DMS53 (cell line): Measurements from ENCODE around the gene GPR107.
"Not testable (repeated sequence)": the region's sequence is repeated elsewhere in the genome, so short reads cannot be mapped to it uniquely, and the experiment has no call there.

Experiments used
- DNase-seq: peaks from one replicate; lab custom pipeline; 2025; lab: John Stamatoyannopoulos, UW

The GPR107 gene

DNA sequence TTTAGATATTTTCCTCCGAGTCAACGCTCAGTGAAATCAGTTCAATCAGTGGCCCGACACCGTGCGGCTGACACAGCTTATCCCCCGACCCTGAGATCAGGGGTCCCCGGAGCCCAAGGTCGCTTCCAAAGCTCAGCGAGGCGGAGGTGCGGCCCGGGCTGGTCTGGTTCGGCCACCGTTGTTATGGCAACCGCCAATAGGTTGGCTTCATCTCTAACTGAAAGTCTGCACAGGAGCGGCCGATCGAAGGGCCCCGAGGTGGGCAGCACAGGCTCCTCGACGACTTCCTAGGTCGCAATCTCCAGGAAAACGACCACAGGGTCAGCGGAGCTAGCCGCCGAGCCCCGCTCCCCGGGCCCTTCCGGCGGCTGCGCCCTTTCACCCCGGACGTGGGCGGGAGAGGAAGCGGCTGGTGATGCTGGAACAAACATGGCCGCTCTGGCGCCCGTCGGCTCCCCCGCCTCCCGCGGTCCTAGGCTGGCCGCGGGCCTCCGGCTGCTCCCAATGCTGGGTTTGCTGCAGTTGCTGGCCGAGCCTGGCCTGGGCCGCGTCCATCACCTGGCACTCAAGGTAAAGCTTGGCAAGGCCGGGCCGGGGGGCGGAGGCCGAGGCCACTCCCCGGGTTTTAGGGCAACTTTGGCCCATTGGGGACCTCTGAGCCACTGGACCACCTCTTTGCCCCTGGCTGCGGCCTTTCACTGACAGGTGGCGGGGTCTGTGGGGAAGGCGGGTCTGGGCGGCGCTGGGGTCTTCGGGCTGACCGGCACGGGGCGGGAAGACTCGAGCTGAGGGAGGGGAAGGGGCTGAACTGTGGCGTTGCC lies at the start of gene GPR107:
TSS of gene GPR107 (plus strand) at position 403 of the 821 bp plus-strand sequence. CDS start at position 430, 27 bp downstream.
- peak; percentile 86 for DNase-seq

DNA sequence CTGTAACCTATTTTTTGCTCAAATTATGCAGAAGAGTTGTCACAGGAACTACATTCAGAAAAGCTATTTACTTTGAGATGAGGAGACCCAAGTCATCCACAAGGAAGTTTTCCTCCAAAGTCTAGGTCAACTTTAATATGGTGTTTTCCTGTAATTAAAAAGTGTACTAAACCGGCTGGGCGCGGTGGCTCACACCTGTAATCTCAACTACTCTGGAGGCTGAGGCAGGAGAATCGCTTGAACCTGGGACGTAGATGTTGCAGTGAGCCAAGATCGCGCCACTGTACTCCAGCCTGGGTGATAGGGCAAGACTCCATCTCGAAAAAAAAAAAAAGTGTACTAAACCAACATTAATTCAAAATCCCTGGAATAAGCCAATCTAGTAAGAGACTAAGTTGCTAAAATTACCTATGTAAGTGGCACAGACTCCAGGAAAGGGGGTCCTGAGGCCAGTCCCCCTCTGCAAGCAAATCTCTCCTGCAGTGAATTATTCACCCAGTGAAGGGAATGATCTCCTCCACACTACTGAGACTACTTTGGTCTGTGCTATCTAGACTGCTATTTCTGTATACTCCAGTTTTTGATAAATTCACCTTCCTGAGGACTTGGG lies 49.7 kb upstream of the GPR107 start:
- DNase-seq, result no peak

DNA sequence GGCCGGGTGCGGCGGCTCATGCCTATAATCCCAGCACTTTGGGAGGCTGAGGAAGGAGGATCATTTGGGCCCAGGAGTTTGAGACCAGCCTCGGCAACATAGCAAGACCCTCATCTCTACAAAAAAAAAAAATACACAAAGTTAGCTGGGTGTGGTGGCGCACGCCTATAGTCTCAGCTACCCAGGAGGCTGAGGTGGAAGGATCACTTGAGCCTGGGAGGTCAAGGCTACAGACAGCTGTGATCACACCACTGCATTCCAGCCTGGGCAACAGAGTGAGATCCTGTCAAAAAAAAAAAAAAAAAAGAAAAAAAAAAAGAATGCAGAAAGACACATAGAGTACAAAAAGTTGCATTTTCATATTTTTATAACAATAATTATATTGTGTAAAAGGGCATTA lies 46.8 kb upstream of the GPR107 start:
- DNase-seq, result not testable (repeated sequence)

DNA sequence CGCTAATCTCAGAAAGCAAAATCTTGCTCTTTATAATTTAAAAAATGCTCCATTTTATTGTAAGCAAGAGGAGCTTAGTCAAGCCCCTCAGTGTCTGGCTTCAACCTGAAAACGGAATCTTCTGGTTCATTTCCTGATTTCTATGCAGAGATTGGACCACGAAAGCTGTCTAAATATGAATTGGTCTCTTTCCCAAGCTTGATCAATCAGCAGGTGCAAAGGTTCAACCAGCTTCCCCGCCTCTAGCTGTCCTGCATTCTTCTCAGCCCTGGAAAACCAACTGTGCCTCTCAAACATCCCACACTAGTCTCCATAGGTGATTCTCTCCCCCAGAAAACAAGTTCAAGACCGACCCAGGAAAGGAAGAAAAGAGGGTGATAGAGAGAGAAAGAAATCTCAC lies 45.2 kb upstream of the GPR107 start:
- DNase-seq, result no peak

DNA sequence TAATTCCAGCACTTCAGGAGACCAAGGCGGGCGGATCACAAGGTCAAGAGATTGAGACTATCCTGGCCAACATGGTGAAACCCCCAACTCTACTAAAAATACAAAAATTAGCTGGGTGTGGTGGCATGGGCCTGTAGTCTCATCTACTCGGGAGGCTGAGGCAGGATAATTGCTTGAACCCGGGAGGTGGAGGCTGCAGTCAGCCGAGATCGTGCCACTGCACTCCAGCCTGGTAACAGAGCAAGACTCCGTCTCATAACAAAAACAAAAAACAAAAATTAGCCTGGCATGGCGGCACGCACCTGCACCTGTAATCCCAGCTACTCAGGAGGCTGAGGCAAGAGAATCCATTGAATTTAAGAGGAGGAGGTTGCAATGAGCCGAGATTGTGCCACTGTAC lies 44.2 kb upstream of the GPR107 start:
- not testable (repeated sequence) for DNase-seq

DNA sequence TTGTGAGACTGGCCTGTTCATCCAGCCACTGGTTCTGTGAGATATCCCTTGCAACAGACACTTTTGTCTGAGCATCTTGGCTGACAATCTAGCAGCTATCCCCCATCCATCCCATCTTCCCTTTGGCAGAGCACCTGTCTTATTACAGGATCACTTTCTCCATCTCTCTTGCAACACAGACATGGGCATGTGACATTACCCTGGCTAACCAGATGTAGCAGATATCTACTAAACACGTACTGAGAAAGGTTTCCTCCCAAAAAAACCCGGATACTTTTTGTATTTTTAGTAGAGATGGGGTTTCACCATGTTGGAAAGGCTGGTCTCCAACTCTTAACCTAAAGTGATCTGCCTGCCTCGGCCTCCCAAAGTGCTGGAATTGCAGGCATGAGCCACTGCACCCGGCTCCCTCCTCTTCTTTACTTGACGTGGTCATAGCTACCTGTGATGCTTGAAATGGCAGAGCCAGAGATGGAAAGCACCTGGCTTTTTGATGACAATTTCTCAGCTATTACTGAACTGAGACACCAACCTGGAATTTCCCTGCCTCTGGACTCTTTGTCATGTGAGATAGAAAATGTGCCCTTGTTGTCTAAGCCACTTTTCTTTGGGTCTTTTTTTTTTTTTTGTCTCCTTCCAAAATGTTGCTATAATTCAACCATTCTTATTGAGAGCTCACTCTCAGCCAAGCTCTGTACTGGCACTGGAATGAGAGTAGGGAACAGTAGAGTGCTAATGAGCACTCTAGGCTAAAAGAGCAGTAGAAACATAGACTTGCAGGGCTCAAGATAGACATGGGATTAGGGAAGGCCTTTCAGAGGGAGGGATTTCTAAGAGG lies 43.3 kb upstream of the GPR107 start:
- no peak for DNase-seq

DNA sequence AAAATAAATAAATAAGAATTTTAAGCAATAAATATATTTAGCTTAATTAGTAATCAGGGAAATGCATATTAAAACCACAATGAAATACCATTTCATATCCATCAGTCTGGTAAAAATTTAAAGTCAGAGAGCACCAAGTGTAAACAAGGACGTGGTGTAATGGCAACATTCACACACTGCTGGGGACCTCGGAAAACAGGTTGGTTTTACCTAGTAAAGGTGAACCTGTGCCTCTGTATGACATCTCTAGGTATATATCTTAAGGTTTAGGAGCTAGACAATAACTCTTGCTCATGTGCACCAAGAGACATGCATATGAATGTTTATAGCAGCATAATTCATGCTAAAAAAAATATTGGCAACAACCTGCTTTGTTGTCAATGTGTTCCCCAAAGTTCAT lies 40.4 kb upstream of the GPR107 start:
- no peak for DNase-seq

DNA sequence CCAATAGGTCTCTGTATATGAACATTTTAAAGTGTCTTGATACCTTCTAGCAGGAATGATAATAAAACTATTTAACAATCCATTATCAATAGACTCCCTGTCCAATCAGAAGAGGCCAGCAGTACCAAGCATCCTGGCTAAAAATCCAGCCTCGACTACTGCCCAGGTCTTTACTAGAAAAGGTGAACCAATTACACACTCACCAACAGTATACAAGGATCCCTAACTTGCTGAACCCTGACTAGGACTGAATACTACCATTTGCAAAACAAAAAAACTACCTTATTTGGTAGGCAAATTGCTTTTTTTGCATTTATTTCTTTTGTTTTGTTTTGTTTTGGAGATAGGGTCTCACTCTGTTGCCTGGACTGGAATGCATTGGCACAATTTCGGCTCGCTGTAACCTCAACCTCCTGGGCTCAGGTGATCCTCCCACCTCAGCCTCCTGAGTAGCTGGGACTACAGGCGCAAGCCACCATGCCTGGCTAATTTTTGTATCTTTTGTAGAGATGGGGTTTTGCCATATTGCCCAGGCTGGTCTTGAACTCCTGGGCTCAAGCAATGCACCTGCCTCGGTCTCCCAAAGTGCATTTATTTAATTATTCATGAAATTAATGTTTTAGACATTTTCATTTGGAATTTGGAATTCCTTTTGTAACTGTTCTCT lies 38.2 kb upstream of the GPR107 start:
- no peak for DNase-seq

DNA sequence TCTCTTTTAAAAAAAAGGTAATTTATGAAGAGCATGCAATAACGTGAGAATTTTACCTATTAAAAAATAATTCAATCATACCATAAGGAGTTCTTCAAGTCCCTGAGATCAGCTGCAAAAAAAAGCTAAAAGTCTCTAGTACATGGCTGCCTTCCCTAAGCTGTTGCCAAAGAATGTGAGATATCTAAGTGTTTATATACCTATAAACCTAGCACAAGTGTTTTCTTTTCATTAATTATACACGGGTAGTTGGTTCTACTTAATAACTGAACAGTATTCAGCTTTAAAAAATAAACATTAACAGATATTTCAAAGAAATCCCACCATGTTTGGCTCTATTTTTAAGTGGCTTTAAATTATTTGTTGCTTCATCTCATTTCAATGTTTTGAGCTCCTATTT lies 36.6 kb upstream of the GPR107 start:
- DNase-seq, result no peak

DNA sequence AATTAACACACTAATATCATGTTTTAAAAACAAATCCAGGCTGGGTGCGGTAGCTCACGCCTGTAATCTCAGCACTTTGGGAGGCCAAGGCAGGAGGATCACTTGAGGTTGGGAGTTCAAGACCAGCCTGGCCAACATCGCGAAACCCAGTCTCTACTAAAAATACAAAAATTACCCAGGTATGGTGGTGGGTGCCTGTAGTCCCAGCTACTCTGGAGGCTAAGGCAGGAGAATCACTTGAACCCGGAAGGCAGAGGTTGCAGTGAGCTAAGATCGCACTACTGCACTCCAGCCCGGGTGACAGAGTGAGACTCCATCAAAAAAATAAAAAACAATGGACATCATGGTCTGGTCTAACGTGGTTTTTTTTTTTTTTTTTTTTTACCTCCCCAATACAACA lies 36.2 kb upstream of the GPR107 start:
- DNase-seq, result not testable (repeated sequence)

DNA sequence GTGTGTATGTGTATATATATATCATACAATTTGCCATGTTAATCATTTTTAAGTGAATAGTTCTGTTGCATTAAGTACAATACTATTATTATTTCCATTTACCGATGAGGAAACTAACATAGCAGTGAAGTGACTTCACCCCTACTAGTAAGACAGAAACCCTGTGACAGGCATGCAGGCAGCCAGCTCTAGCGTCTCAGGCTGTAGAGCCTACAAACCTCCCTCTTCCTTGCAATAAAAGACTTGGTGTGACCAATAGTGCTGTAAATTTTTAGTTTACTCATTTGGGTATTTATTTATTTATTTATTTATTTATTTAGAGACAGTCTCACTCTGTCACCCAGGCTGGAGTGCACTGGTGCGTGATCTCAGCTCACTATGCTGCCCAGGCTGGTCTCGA lies 35.4 kb upstream of the GPR107 start:
- DNase-seq, result no peak

DNA sequence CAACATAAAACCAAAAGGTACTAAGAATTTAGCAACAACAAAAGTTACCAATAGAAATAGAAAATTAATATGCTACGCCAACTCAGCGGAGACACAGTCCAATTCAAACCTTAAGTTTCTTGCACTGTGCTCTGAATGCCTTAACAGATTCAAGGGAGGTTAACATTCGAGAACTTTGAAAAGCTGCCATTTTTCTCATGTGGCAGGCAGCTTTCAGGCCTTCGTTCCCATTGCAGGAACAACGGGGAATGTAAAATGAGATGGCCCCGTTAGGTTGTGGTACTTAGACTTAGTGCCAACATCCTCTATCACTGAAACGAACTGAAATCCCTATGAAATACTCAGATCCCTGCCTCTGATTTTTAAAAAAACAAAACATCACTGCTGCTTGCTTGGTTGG lies 33.1 kb upstream of the GPR107 start:
- DNase-seq, result no peak

DNA sequence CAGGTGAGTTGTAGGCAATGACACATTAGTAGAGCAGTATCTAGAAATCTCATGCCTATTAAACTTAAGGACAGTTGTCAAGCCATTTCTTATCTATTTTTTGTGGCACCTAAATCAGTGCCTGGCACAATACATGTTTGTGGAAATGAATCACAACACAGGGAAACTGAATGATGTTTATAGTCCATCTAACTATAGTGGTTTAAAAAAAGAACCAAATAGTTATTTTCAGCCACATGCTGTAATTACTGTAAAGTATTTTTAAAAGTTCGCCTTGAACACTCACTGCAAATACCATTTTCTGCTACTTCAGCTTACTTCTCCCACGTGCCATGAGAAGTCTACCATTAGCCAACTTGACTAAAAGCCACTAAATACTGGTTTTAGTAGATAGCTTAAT lies 32.6 kb upstream of the GPR107 start:
- no peak for DNase-seq

DNA sequence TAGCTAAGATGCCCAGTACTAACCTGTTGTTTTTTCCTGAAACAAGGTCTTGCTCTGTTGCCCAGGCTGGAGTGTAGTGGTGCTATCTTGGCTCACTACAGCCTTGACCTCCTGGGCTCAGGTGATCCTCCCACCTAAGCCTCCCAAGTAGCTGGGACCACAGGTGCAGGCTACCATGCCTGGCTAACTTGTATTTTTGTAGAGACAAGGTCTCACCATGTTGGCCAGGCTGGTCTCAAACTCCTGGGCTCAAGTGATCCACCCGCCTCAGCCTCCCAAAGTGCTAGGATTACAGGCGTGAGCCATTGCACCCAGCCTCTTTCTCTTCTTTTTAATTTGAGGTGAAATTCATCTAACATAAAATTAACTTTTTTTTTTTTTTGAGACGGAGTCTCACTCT lies 31.9 kb upstream of the GPR107 start:
- not testable (repeated sequence) for DNase-seq

DNA sequence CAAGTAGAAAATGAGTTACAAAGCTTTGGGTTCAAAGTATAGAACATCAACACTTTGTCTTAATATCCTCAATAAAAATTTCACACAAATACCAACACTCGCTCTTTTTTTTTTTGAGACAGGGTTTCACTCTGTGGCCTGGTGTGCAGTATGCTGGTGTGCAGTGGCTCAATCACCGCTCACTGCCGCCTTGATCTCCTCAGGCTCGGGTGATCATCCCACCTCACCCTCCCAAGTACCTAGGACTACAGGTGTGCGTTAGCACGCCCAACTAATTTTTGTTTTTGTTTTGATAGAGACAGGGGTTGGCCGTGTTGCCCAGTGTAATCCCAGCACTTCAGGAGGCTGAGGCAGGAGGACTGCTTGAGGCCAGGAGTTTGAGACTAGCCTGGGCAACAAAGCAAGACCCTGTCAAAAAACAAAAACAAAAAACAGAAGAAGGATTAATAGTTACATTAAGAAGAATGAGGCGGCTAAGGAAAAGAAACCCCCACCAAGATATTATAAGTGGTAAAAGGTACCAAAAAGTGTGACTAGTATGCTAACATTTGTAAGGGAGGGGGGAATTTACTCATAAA lies 31.1 kb upstream of the GPR107 start:
- DNase-seq, result no peak

DNA sequence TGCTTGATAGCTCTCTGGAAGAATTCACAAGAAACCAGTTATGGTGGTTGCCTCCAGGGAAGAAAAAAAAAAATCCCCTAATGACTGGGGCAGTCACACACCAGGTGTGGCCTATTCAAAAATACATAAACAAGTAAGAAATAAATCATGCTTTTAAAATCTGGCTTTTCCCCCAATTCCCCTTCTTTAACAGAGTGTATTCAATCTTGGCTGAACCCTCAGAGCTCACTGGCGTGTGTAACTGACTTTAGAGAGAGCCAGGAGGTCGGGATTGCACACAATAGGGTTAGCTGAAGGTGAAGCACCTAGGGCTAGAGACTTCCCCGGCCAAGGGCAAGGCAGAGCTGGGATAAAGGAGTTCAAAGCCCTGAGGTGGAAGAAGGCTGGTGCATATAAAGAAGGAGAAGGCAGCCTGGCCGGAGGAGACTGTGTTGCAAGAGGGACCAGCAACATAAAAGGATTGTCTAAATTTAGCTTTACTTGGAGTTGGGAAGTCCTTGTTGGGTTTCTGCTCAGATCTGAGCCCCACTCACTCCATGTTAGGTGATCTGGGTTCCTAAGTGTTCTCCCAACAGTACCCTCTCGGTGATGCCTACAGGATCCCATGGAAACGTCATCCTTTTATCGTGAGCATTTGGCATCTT lies 30.4 kb upstream of the GPR107 start:
- no peak for DNase-seq

DNA sequence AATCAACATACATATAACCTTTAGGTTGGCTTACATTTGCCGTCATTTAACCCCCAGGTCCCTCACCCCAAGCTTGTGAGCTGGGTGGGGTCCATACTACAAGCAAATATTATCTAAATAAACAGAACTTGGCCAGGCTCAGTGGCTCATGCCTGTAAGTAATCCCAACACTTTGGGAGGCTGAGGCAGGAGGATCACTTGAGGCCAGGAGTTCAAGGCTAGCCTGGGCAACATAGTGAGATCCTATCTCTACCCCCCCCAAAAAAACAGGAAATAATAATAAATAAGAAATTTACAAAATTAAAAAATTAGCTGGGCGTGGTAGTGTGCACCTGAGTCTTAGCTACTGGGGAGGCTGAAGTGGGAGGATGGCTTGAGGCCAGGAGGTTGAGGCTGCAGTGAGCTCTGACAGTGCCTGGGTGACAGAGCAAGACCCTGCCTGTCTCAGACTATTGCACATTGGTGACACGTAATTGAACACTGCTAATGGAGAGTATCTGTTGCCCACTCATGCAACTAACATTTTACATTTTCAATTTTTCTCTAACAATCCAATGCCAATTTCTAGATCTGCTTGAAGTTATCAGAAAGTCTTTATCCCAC lies 29.6 kb upstream of the GPR107 start:
- DNase-seq, result no peak

DNA sequence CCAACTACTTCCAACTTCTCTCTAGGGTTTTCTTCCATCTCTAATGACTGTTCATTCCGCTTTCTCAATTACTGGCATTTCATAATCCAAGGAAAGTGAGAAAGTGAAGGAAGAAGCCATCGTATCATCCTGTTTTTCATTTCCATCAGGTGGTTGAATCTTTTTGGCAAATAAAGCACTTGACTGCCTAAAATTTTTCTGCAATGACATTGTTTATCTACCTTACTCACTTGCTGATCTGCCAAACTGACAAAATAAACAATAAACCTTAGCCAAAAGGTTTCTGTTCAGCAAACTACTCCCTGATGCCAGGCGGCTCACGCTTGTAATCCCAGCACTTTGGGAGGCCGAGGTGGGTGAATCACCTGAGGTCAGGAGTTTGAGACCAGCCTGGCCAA lies 29.1 kb upstream of the GPR107 start:
- no peak for DNase-seq

DNA sequence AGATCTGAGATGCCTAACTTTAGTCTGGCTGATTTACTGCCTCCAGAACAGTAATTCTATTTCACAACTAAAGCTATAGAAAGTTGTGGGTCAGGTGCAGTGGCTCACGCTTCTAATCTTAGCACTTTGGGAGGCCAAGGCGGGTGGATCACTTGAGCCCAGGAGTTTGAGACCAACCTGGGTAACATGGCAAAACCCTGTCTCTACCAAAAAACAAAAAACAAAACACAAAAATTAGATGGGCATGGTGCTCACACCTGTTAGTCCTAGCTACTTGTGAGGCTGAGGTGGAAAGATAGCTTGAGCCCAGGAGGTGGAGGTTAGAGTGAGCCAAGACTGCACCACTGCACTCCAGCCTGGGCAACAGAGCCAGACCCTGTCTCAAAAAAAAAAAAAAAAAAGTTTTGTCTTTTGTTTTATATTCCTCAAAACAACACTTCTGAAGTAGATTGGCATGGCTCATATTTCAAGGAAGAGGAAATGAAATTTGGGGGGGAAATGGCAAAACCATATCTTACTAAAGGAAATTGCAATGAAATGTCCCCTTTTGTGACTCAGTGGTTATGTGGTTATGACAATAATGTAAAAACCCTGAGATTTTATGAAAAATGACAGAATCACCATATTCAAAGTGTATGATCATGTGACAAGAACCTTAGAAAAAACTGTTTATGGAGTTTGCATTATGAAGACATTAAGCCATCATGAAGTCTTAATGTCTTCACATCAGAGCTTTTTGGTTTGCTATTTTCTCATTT lies 26.9 kb upstream of the GPR107 start:
- no peak for DNase-seq
